ENCODE measurements around the gene HNF1B.
"Not testable (repeated sequence)": the region's sequence is repeated elsewhere in the genome, so short reads cannot be mapped to it uniquely, and the experiment has no call there.

Gene HNF1B

GRCh38 chr17:37699285-37699973 is 45.4 kb downstream of the HNF1B start:
- DNase-seq, result no peak

GRCh38 chr17:37698911-37699255 is 46.0 kb downstream of the HNF1B start:
- DNase-seq, result no peak

GRCh38 chr17:37698132-37698910 is 46.5 kb downstream of the HNF1B start:
- DNase-seq, result no peak

- DNase-seq, result no peak
Observed at GRCh38 chr17:37697381-37697780, 47.5 kb downstream of the HNF1B start.

- DNase-seq, result no peak
Observed at GRCh38 chr17:37696366-37696765, 48.5 kb downstream of the HNF1B start.

- DNase-seq, result no peak
Observed at GRCh38 chr17:37695726-37696125, 49.1 kb downstream of the HNF1B start.

- no peak for DNase-seq
Observed at GRCh38 chr17:37694734-37695133, 50.1 kb downstream of the HNF1B start.

- DNase-seq, result no peak
Observed at GRCh38 chr17:37693328-37693727, 51.5 kb downstream of the HNF1B start.

GRCh38 chr17:37691807-37692206 is 53.1 kb downstream of the HNF1B start:
- DNase-seq, result no peak

- no peak for DNase-seq
Observed at GRCh38 chr17:37689317-37689716, 55.5 kb downstream of the HNF1B start.

GRCh38 chr17:37683454-37683984 is 61.3 kb downstream of the HNF1B start:
- no peak for DNase-seq

- no peak for DNase-seq
Observed at GRCh38 chr17:37682007-37682406, 62.9 kb downstream of the HNF1B start.

GRCh38 chr17:37679995-37680394 is 64.9 kb downstream of the HNF1B start:
- not testable (repeated sequence) for DNase-seq

GRCh38 chr17:37678036-37678435 is 66.8 kb downstream of the HNF1B start:
- no peak for DNase-seq

- no peak for DNase-seq
Observed at GRCh38 chr17:37677021-37677420, 67.8 kb downstream of the HNF1B start.

GRCh38 chr17:37676115-37676925 is 68.5 kb downstream of the HNF1B start:
- no peak for DNase-seq

- DNase-seq, result no peak
Observed at GRCh38 chr17:37674511-37674910, 70.3 kb downstream of the HNF1B start.

GRCh38 chr17:37673386-37673785 is 71.5 kb downstream of the HNF1B start:
- no peak for DNase-seq

GRCh38 chr17:37672548-37673078 is 72.2 kb downstream of the HNF1B start:
- DNase-seq, result no peak

- DNase-seq, result no peak
Observed at GRCh38 chr17:37671824-37672547, 72.9 kb downstream of the HNF1B start.

GRCh38 chr17:37671028-37671823 is 73.6 kb downstream of the HNF1B start:
- DNase-seq, result no peak

GRCh38 chr17:37667039-37667438 is 77.8 kb downstream of the HNF1B start:
- DNase-seq, result no peak
